IMR-90 (cell line): ENCODE measurements around the gene NFIA. TPM values are rescaled to one million over a fixed set of nuclear protein-coding genes. Genes with fewer than 3 reads are reported as not detected.

Experiments
- ATAC-seq: fragments of 200-7000 bp; cut with Tn5 transposase; 2 replicates; pipeline ENCODE4 v1.9.1; 2020; ENCODE audit warnings: low read depth, mild to moderate bottlenecking, moderate library complexity
- BruUV-seq: library from RNA; stranded (reverse); fragments of 400-500 nt; replicated peaks from 2 replicates; lab custom pipeline; 2021; lab: Mats Ljungman, UMichigan
- CTCF ChIA-PET: fragments of 300-600 bp; formaldehyde crosslinking; extraction: SDS; loops from one replicate; lab custom pipeline; 2021; ENCODE audit warnings: antibody characterized with exemption; lab: Yijun Ruan, JAX
- POLR2A ChIA-PET: fragments of 300-600 bp; sonication (Branson Sonifier 250); formaldehyde crosslinking; loops from one replicate; lab custom pipeline; 2022; ENCODE audit warnings: antibody characterized with exemption; ENCODE audit not compliant: unreplicated experiment; lab: Charles Lee
- DNase-seq: peaks from one replicate; pipeline ENCODE4 v3.0.0; 2013
- H2AFZ ChIP-seq: replicated peaks from 2 replicates; pipeline ENCODE3; 2013; ENCODE audit warnings: low read length, mild to moderate bottlenecking; ENCODE audit not compliant: poor library complexity
- H2AK5ac ChIP-seq: 2 replicates; pipeline ENCODE4 v1.6.1; 2013; ENCODE audit warnings: low read depth, low read length, inconsistent platforms
- H2AK9ac ChIP-seq: replicated peaks from 2 replicates; pipeline ENCODE3; 2013; ENCODE audit warnings: mild to moderate bottlenecking, low read depth, low read length, moderate library complexity; ENCODE audit not compliant: poor library complexity
- H2BK120ac ChIP-seq: 2 replicates; pipeline ENCODE4 v1.6.1; 2013; ENCODE audit warnings: low read depth, low read length, inconsistent platforms
- H2BK15ac ChIP-seq: 3 replicates; pipeline ENCODE4 v1.6.1; 2013; ENCODE audit warnings: low read depth, low read length, inconsistent platforms
- H2BK20ac ChIP-seq: 2 replicates; pipeline ENCODE4 v1.6.1; 2013; ENCODE audit warnings: low read depth, mild to moderate bottlenecking, inconsistent platforms, low read length, moderate library complexity
- H2BK5ac ChIP-seq: 2 replicates; pipeline ENCODE4 v1.6.1; 2013; ENCODE audit warnings: mild to moderate bottlenecking, low read depth, low read length, inconsistent platforms; ENCODE audit not compliant: poor library complexity, severe bottlenecking
- H3K14ac ChIP-seq: replicated peaks from 2 replicates; pipeline ENCODE4 v1.6.1; 2013; ENCODE audit warnings: low read depth, low read length, inconsistent platforms
- H3K18ac ChIP-seq: 2 replicates; pipeline ENCODE4 v1.6.1; 2013; ENCODE audit warnings: low read depth, low read length, control low read depth
- H3K23ac ChIP-seq: 2 replicates; pipeline ENCODE4 v1.6.1; 2013; ENCODE audit warnings: low read depth, low read length, inconsistent platforms
- H3K27ac ChIP-seq: 2 replicates; pipeline ENCODE4 v1.5.1; 2013; ENCODE audit warnings: mild to moderate bottlenecking, control low read depth, low read length; ENCODE audit not compliant: insufficient read depth
- H3K27me3 ChIP-seq: 2 replicates; pipeline ENCODE4 v1.6.1; 2013; ENCODE audit warnings: low read length; ENCODE audit not compliant: control insufficient read depth, insufficient read depth
- H3K36me3 ChIP-seq: 2 replicates; pipeline ENCODE4 v1.6.1; 2013; ENCODE audit warnings: low read length, mixed read lengths; ENCODE audit not compliant: control insufficient read depth, insufficient read depth
- H3K4ac ChIP-seq: 2 replicates; pipeline ENCODE4 v1.6.1; 2013; ENCODE audit warnings: low read depth, low read length, inconsistent platforms
- H3K4me1 ChIP-seq: 2 replicates; pipeline ENCODE4 v1.6.1; 2013; ENCODE audit warnings: low read length, mixed read lengths; ENCODE audit not compliant: control insufficient read depth, insufficient read depth
- H3K4me2 ChIP-seq: 2 replicates; pipeline ENCODE4 v1.6.1; 2013; ENCODE audit warnings: low read depth, mild to moderate bottlenecking, control low read depth, low read length, moderate library complexity
- H3K4me3 ChIP-seq: 2 replicates; pipeline ENCODE4 v1.5.1; 2013; ENCODE audit warnings: low read depth, mild to moderate bottlenecking, control low read depth, low read length, moderate library complexity; ENCODE audit not compliant: insufficient read depth
- H3K56ac ChIP-seq: 2 replicates; pipeline ENCODE4 v1.6.1; 2013; ENCODE audit warnings: low read length, inconsistent platforms; ENCODE audit not compliant: insufficient read depth; ENCODE audit errors: extremely low read depth
- H3K79me1 ChIP-seq, 2 experiments: 2 replicates each; pipeline ENCODE4 v1.6.1; 2013; ENCODE audit warnings: low read length in 2 of 2, inconsistent platforms in 1 of 2, low read depth in 1 of 2
- H3K9ac ChIP-seq: 2 replicates; pipeline ENCODE4 v1.6.1; 2013; ENCODE audit warnings: low read depth, low read length, control low read depth
- H3K9me1 ChIP-seq: 2 replicates; pipeline ENCODE4 v1.6.1; 2013; ENCODE audit warnings: low read length, inconsistent platforms; ENCODE audit not compliant: insufficient read depth
- H3K9me3 ChIP-seq: 2 replicates; pipeline ENCODE4 v1.6.1; 2013; ENCODE audit warnings: low read length; ENCODE audit not compliant: control insufficient read depth, insufficient read depth
- H4K20me1 ChIP-seq: 2 replicates; pipeline ENCODE4 v1.6.1; 2013; ENCODE audit warnings: low read length, inconsistent platforms; ENCODE audit not compliant: insufficient read depth
- H4K5ac ChIP-seq: 2 replicates; pipeline ENCODE4 v1.6.1; 2013; ENCODE audit warnings: mild to moderate bottlenecking, low read depth, low read length, control low read depth
- H4K8ac ChIP-seq, 2 experiments: 2 replicates each; pipeline ENCODE4 v1.6.1; 2013; ENCODE audit warnings: low read depth in 2 of 2, low read length in 2 of 2, control low read depth in 1 of 2, inconsistent platforms in 1 of 2
- H4K91ac ChIP-seq: 2 replicates; pipeline ENCODE4 v1.6.1; 2013; ENCODE audit warnings: low read depth, low read length, inconsistent platforms; ENCODE audit not compliant: insufficient read depth
- BHLHE40 ChIP-seq: fragments of 150-350 bp; IDR thresholded peaks from 2 replicates; pipeline ENCODE4 v1.6.1; 2016; ENCODE audit warnings: mild to moderate bottlenecking, low read depth, low read length
- CEBPB ChIP-seq: IDR thresholded peaks from 2 replicates; pipeline ENCODE4 v1.6.1; 2012; ENCODE audit warnings: low read depth, low read length, improper control_type of control experiment
- CHD1 ChIP-seq: IDR thresholded peaks from 2 replicates; pipeline ENCODE4 v1.6.1; 2012; ENCODE audit warnings: low read depth, low read length, improper control_type of control experiment
- FOS ChIP-seq: fragments of 150-350 bp; IDR thresholded peaks from 2 replicates; pipeline ENCODE4 v1.6.1; 2016; ENCODE audit warnings: low read depth, low read length
- NFE2L2 ChIP-seq: fragments of 150-350 bp; IDR thresholded peaks from 2 replicates; pipeline ENCODE4 v1.6.1; 2016; ENCODE audit warnings: low read depth, mild to moderate bottlenecking, low read length
- POLR2A ChIP-seq: IDR thresholded peaks from 2 replicates; pipeline ENCODE4 v1.6.1; 2012; ENCODE audit warnings: mild to moderate bottlenecking, low read depth, low read length
- RAD21 ChIP-seq: IDR thresholded peaks from 2 replicates; pipeline ENCODE4 v1.6.1; 2012; ENCODE audit warnings: low read length, improper control_type of control experiment
- RCOR1 ChIP-seq: IDR thresholded peaks from 2 replicates; pipeline ENCODE4 v1.6.1; 2012; ENCODE audit warnings: mild to moderate bottlenecking, low read length, improper control_type of control experiment; ENCODE audit not compliant: insufficient replicate concordance
- RFX5 ChIP-seq: IDR thresholded peaks from 2 replicates; pipeline ENCODE4 v1.8.0; 2012; ENCODE audit warnings: low read depth, mild to moderate bottlenecking, low read length, moderate library complexity
- SMC3 ChIP-seq: fragments of 150-350 bp; IDR thresholded peaks from 2 replicates; pipeline ENCODE4 v1.6.1; 2016; ENCODE audit warnings: low read depth, mild to moderate bottlenecking, antibody characterized with exemption, low read length, moderate library complexity
- USF2 ChIP-seq: fragments of 150-350 bp; IDR thresholded peaks from 2 replicates; pipeline ENCODE4 v1.6.1; 2017; ENCODE audit warnings: mild to moderate bottlenecking, antibody characterized with exemption, low read length, low read depth
- WGBS, 2 experiments: methylation state at CpG; one replicate each; pipeline versions ENCODE4 v1.1.5 to v1.1.7; 2013; ENCODE audit warnings: missing lambda C conversion rate in 2 of 2; ENCODE audit not compliant: insufficient read length in 1 of 2; ENCODE audit errors: extremely low coverage in 2 of 2; 5-methylcytosine and 5-hydroxymethylcytosine counted together
- dilution Hi-C: fragments of 300-500 bp; cut with HindIII; formaldehyde crosslinking; loops from one replicate; pipeline ENCODE4 v1.14.3; 2018; ENCODE audit warnings: low sequenced_read_pairs; ENCODE audit not compliant: unreplicated experiment
- in situ Hi-C: fragments of 300-500 bp; cut with MboI; formaldehyde crosslinking; loops from 3 replicates; pipeline ENCODE4 v1.14.3; 2019; ENCODE audit warnings: low sequenced_read_pairs, inconsistent platforms, mixed read lengths
- intact Hi-C: fragments of 100-400 bp; cut with micrococcal nuclease; formaldehyde crosslinking; loops from 2 replicates; pipeline ENCODE4 v1.10.0; 2022
- polyA plus RNA-seq, 3 experiments: library from polyadenylated mRNA; depleted of rRNA; stranded (reverse); fragments of >200 nt; gene quantifications; 2 replicates each; pipeline ENCODE4 v1.2.3, GENCODE V29; 2012; ENCODE audit warnings: low replicate concordance in 1 of 3
- total RNA-seq: library from RNA; depleted of rRNA; stranded (reverse); fragments of >200 nt; gene quantifications from 2 replicates; pipeline ENCODE4 v1.2.3, GENCODE V29; 2012

Gene NFIA
- total and polyA plus RNA-seq, 2 of the 4 experiments (the other 2 are of a cell fraction): 1.6 to 2.2 TPM

- no peak overlapping the region for H4K91ac ChIP-seq
- no peak overlapping the region for H3K9ac ChIP-seq
- no peak for TF ChIP-seq SMC3
- no peak for TF ChIP-seq CHD1
- TF ChIP-seq RCOR1: no peak
- no peak for TF ChIP-seq FOS
- no peak for TF ChIP-seq CEBPB
- no peak for TF ChIP-seq POLR2A
- TF ChIP-seq BHLHE40: no peak
- no peak for TF ChIP-seq RAD21
- TF ChIP-seq NFE2L2: no peak
- no peak for TF ChIP-seq USF2
- no peak for TF ChIP-seq RFX5
- no peak overlapping the region for H2BK120ac ChIP-seq
- no peaks in the 10 kb centered on the region for H3K27me3 ChIP-seq
- POLR2A ChIA-PET: no interaction called here
- CTCF ChIA-PET: no interaction called here
- H3K4me1 ChIP-seq: no peaks in the 10 kb centered on the region
- H3K9me1 ChIP-seq: no peaks in the 10 kb centered on the region
- H2BK15ac ChIP-seq: no peak overlapping the region
- no peak overlapping the region for H4K5ac ChIP-seq
- no peak overlapping the region for H3K56ac ChIP-seq
- no peak overlapping the region for H3K18ac ChIP-seq
- intact Hi-C loops: loop anchor here (2.0 kb wide), 1 partner anchor 14 kb away; no protein-coding TSS in a partner anchor
- H3K79me1 ChIP-seq: no peaks in the 10 kb centered on the region
- no peak overlapping the region for H2AK9ac ChIP-seq
- ATAC-seq (no peak), DNase-seq (no peak)
- H3K23ac ChIP-seq: no peak overlapping the region
- no peak overlapping the region for H3K4me2 ChIP-seq
- no peak overlapping the region for H2BK5ac ChIP-seq
- no peaks in the 10 kb centered on the region for H4K20me1 ChIP-seq
- dilution Hi-C loops: no loop called here
- no peaks in the 10 kb centered on the region for H3K36me3 ChIP-seq
- no peak overlapping the region for H3K27ac ChIP-seq
- no peak overlapping the region for H3K14ac ChIP-seq
- no peaks in the 10 kb centered on the region for H3K9me3 ChIP-seq
- no peak overlapping the region for H2BK20ac ChIP-seq
- BruUV-seq: no TSS peak
- no peak overlapping the region for H3K4ac ChIP-seq
- no CpG with 5 or more reads among the region's 3 CpGs for WGBS, 2 experiments
- in situ Hi-C loops: no loop called here
- no peak overlapping the region for H4K8ac ChIP-seq
- no peak overlapping the region for H2AFZ ChIP-seq
- no peak overlapping the region for H2AK5ac ChIP-seq
- no peak overlapping the region for H3K4me3 ChIP-seq
These were observed 16.0 kb downstream of the NFIA start for GRCh38 chr1:61098333-61098732.
